Measurements from ENCODE around the gene RBM22. TPM values are rescaled to one million over a fixed set of nuclear protein-coding genes. Genes with fewer than 3 reads are reported as not detected.

RBM22 gene
- total RNA-seq, 1 experiment from 2014 or later: 61.4 TPM

- no peak for TF ChIP-seq ZFX (IDR thresholded peaks at IDR 0.05)
Measured at GRCh38 chr5:150656191-150657132, 44.4 kb downstream of the RBM22 start (continued).

- H4K20me1 ChIP-seq (ENCODE audit: insufficient read depth): no peaks in the 10 kb centered on the region
- H3K27me3 ChIP-seq (ENCODE audit: insufficient read depth, low read length): no peaks in the 10 kb centered on the region
- no peaks in the 10 kb centered on the region for H3K36me3 ChIP-seq (ENCODE audit: control insufficient read depth in 1 of 2, insufficient read depth in 2 of 2, low read length in 2 of 2)
- CTCF ChIA-PET: interaction anchor here (1.7 kb wide), 1 partner anchor 95 kb away, joined by 5 read pairs; no protein-coding TSS in a partner anchor
- no peak overlapping the region for H3K4me2 ChIP-seq (ENCODE audit: low read length)
- no peak for TF ChIP-seq CBX3 (IDR thresholded peaks at IDR 0.05; ENCODE audit: low read depth)
- TF ChIP-seq EGR1 (IDR thresholded peaks at IDR 0.05; ENCODE audit: low read depth): no peak
- TF ChIP-seq EZH2 (IDR thresholded peaks at IDR 0.05): no peak
- TF ChIP-seq MAX (IDR thresholded peaks at IDR 0.05): no peak
- no peak for TF ChIP-seq CEBPB (IDR thresholded peaks at IDR 0.05; ENCODE audit: low read depth)
- TF ChIP-seq SRF (IDR thresholded peaks at IDR 0.05; ENCODE audit: low read depth): no peak
- no peak for TF ChIP-seq ZBTB33 (IDR thresholded peaks at IDR 0.05; ENCODE audit: extremely low read depth, insufficient replicate concordance, low read length)
- no peak for TF ChIP-seq TCF7L2 (IDR thresholded peaks at IDR 0.05; ENCODE audit: borderline replicate concordance, extremely low read depth, insufficient read depth, insufficient read length)
- no peak for TF ChIP-seq YY1 (IDR thresholded peaks at IDR 0.05; ENCODE audit: extremely low read depth, insufficient replicate concordance, low read depth, low read length)
- TF ChIP-seq CTCF (IDR thresholded peaks at IDR 0.05 in 2 of 3, conservative IDR thresholded peaks at IDR 0.05 in 1 of 3; ENCODE audit: borderline replicate concordance in 1 of 3, insufficient read depth in 1 of 3, low read depth in 2 of 3, low read length in 2 of 3): no peak
- TF ChIP-seq POLR2AphosphoS5 (IDR thresholded peaks at IDR 0.05; ENCODE audit: low read depth, low read length): no peak
- TF ChIP-seq JUND (IDR thresholded peaks at IDR 0.05): no peak
- H3K9me2 ChIP-seq (ENCODE audit: insufficient read depth): no peaks in the 10 kb centered on the region
- H2AFZ ChIP-seq (ENCODE audit: low read depth, low read length, poor library complexity, severe bottlenecking): no peak overlapping the region
- ATAC-seq (no peak), DNase-seq (ENCODE audit: low read depth, low spot score) (no peak)
- RAD21 ChIA-PET (ENCODE audit: low non-redundant PET in 1 of 2, low total read pairs in 2 of 2, uncharacterized antibody in 2 of 2, unreplicated experiment in 2 of 2): no interaction called here
- intact Hi-C loops (cut with micrococcal nuclease): loop anchor here (5.0 kb wide), 1 partner anchor 192 kb away; the partner anchor contains the start of gene IRGM
- no peak overlapping the region for H3K9ac ChIP-seq (ENCODE audit: low read length)
- no peaks in the 10 kb centered on the region for H3K9me3 ChIP-seq (ENCODE audit: control insufficient read depth in 1 of 2, insufficient read depth in 1 of 2, low read depth in 1 of 2, low read length in 2 of 2)
- H3K79me2 ChIP-seq (ENCODE audit: insufficient read depth, low read length): no peaks in the 10 kb centered on the region
- POLR2A ChIA-PET: no interaction called here
- H3K4me3 ChIP-seq (replicated peaks in 1 of 2; ENCODE audit: low read depth in 1 of 2, low read length in 2 of 2): no peak overlapping the region
- no TSS peak for BruUV-seq (replicated peaks)
- H3K4me1 ChIP-seq (ENCODE audit: control insufficient read depth in 1 of 2, insufficient read depth in 2 of 2, low read length in 2 of 2): peaks cover 4 to 15% of the 10 kb centered on the region in 2 experiments; a peak in 3 of 4 replicates
- H3K27ac ChIP-seq (ENCODE audit: low read depth, low read length): no peak overlapping the region
Measured at GRCh38 chr5:150655221-150655620, 45.6 kb downstream of the RBM22 start.
